Activated CD8-positive, alpha-beta T cell treated with anti-CD3 and anti-CD28 coated beads for 36 hours (primary cell): Measurements from ENCODE around the gene MEOX2. TPM values are rescaled to one million over a fixed set of nuclear protein-coding genes. Genes with fewer than 3 reads are reported as not detected.

Source experiments
- ATAC-seq: fragments of 200-7000 bp; cut with Tn5 transposase; one replicate; pipeline ENCODE4 v1.10.0; 2021; ENCODE audit warnings: mild to moderate bottlenecking, moderate library complexity
- CTCF ChIA-PET: fragments of 350-600 bp; sonication (Branson Sonifier 250); formaldehyde crosslinking; loops from one replicate; lab custom pipeline; 2021; ENCODE audit warnings: antibody characterized with exemption; lab: Charles Lee
- POLR2A ChIA-PET: fragments of 350-600 bp; sonication (Branson Sonifier 250); formaldehyde crosslinking; loops from one replicate; lab custom pipeline; 2021; ENCODE audit warnings: antibody characterized with exemption; lab: Charles Lee
- DNase-seq: peaks from one replicate; pipeline ENCODE4 v3.0.0-alpha.2; 2020
- H3K27ac Mint-ChIP-seq: one replicate; pipeline ENCODE4 v1.8.0; 2021; ENCODE audit warnings: mild to moderate bottlenecking, mixed read lengths
- H3K27me3 Mint-ChIP-seq: one replicate; pipeline ENCODE4 v1.8.0; 2021; ENCODE audit warnings: mixed read lengths
- H3K36me3 Mint-ChIP-seq: one replicate; pipeline ENCODE4 v1.8.0; 2021; ENCODE audit warnings: low read depth, mixed read lengths
- H3K4me1 Mint-ChIP-seq: one replicate; pipeline ENCODE4 v1.8.0; 2021; ENCODE audit warnings: low read depth, mixed read lengths
- H3K4me3 Mint-ChIP-seq: one replicate; pipeline ENCODE4 v1.8.0; 2021; ENCODE audit warnings: mild to moderate bottlenecking, moderate library complexity, mixed read lengths
- H3K9me3 Mint-ChIP-seq: one replicate; pipeline ENCODE4 v1.8.0; 2021; ENCODE audit warnings: mixed read lengths
- CTCF ChIP-seq: fragments of 200-600 bp; IDR thresholded peaks from one replicate; pipeline ENCODE4 v1.8.0; 2022; ENCODE audit warnings: antibody characterized with exemption, mild to moderate bottlenecking
- intact Hi-C: fragments of 100-400 bp; cut with micrococcal nuclease; formaldehyde crosslinking; loops from one replicate; pipeline ENCODE4 v1.10.0; 2022
- total RNA-seq, 2 experiments: library from RNA; stranded (reverse); gene quantifications; one replicate each; pipeline ENCODE4 v1.2.3, GENCODE V29; 2021

MEOX2 gene
- total RNA-seq, 2 experiments from 2014 or later = not detected

DNA sequence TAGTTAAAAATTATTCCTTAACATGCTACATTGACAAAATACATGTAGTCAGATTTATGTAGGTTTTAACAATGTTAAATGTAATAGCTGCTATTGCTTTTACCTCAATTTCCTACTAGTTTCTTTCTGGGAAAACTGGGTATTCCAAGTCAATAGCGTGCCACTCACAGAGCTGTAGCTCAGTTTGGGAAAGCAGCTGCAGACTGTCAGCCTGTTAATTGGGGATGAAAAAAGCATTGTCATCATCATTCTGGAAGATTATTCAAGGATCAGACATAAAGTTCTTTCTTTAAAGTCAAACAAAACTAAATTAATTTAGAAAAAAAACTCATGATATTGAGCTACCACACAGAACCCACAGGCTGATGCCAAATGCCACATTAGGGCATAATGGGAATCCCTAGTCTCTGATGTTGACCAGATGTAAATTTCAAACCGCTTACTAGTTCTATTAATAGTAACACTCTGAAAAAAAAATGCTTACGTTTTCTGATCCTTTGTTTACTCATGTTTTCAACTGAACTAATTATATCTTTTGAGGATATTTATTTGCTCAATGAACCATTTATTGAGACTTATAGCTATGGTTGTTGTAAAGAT is 105.0 kb downstream of the MEOX2 start:
- Mint-ChIP-seq H3K27me3 (no peaks in the 10 kb centered on the region), H3K9me3 (peaks cover 5% of the 10 kb centered on the region), H3K4me1 (no peaks in the 10 kb centered on the region), H3K4me3 (no peak overlapping the region), H3K36me3 (no peaks in the 10 kb centered on the region), H3K27ac (no peak overlapping the region)
- ATAC-seq (no peak), DNase-seq (no peak)
- ChIA-PET CTCF (no interaction called here), POLR2A (no interaction called here)
- intact Hi-C loops = no loop called here
- TF ChIP-seq CTCF = no peak

DNA sequence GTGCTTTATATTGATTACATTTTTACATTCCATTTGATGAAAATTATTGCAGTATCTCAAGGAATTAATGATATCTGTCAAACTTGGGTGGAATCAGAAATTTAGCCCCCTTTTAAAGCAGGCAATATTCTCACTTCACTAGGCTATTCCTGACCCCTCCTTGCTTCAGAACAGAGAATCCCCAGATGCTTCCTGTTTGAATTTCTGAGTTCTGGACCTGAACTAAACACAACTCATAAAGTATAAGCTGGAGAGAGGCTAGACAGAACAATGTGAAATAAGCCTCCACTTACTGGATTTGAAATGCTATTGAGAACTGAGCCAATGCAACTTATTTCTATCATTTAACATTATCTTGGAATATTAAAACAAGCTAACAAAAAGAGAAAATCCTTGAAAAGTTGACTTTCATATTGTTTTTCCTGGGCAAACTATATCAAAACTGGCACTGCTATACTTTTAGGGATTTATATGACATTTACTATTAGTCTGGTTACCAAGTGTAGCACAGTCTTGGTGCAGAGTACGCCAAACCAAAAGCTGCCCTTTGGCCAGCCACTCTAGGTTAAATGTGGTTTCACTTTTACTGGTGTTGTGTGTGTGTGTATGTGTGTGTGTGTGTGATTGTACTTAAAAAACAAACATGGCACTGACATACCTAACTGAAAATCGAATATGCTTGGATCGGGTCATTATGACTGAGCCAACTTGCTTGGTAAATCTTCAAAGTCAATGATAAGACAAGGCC is 105.7 kb downstream of the MEOX2 start:
- POLR2A ChIA-PET = no interaction called here
- TF ChIP-seq CTCF = no peak
- H3K4me1 Mint-ChIP-seq = no peaks in the 10 kb centered on the region
- no peak overlapping the region for H3K4me3 Mint-ChIP-seq
- no peaks in the 10 kb centered on the region for H3K27me3 Mint-ChIP-seq
- H3K9me3 Mint-ChIP-seq = peaks cover 5% of the 10 kb centered on the region
- no peak overlapping the region for H3K27ac Mint-ChIP-seq
- intact Hi-C loops = no loop called here
- ATAC-seq (no peak), DNase-seq (no peak)
- CTCF ChIA-PET = no interaction called here
- H3K36me3 Mint-ChIP-seq = no peaks in the 10 kb centered on the region

- Mint-ChIP-seq H3K36me3 (no peaks in the 10 kb centered on the region), H3K27me3 (no peaks in the 10 kb centered on the region), H3K9me3 (peaks cover 8% of the 10 kb centered on the region), H3K4me3 (no peak overlapping the region), H3K27ac (no peak overlapping the region), H3K4me1 (no peaks in the 10 kb centered on the region)
- DNase-seq (no peak), ATAC-seq (no peak)
- no peak for TF ChIP-seq CTCF
- ChIA-PET CTCF (interaction anchor here (0.6 kb wide), 1 partner anchor 21 kb away, joined by 3 read pairs; no protein-coding TSS in a partner anchor), POLR2A (no interaction called here)
- intact Hi-C loops = no loop called here
These were observed 108.9 kb downstream of the MEOX2 start for GRCh38 chr7:15577600-15577999.

DNA sequence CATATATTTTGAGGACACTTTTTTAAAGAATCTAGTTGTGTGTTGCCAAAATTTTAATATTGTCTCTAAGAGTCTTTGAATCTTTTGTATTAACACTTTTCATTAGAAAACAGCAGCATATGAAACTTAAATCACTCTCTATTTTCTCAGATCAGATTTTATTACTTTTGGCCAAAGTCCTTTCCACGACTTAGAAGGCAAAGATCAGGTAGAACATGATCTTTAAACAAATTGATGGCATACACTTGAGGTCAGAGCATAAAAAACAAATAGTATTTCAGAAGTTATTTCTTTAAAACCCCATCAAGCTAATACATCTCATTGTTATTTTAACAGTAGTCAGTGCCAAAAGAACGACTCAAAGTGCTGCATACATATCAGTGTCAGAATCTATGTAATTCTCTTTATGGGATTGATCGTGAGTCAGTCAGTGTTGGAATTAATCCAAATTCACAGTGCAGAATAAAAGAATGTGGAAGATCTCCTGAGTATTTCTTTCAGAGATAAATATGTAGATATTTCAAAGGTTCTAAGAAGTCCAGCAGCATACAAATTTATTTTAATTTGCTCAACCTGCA is 115.1 kb downstream of the MEOX2 start:
- DNase-seq (no peak), ATAC-seq (no peak)
- Mint-ChIP-seq H3K27me3 (no peaks in the 10 kb centered on the region), H3K36me3 (no peaks in the 10 kb centered on the region), H3K4me3 (no peak overlapping the region), H3K27ac (no peak overlapping the region), H3K9me3 (peaks cover 10% of the 10 kb centered on the region), H3K4me1 (no peaks in the 10 kb centered on the region)
- intact Hi-C loops = no loop called here
- ChIA-PET CTCF (no interaction called here), POLR2A (no interaction called here)
- TF ChIP-seq CTCF = no peak

DNA sequence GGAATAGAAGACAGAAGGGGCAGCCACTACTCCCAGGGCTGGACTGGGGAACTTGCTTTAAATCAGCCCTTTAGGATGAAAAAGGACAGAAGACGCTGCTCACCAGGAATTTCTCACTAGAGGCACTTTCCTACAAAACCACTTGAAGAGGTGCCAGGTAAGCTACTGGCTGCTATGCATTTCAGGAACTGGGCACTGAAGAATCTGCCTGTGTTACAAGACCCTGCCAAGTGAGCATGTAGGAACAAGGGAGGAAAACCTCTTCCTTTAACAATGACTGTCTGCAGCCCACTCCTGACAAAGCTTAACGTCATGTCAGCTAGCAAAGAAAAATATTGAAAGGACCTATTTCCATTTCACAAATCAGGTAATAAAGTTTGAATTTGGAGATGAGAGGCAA is 118.8 kb downstream of the MEOX2 start:
- no peaks in the 10 kb centered on the region for H3K36me3 Mint-ChIP-seq
- CTCF ChIA-PET = no interaction called here
- H3K4me3 Mint-ChIP-seq = no peak overlapping the region
- H3K27ac Mint-ChIP-seq = no peak overlapping the region
- DNase-seq (no peak), ATAC-seq (no peak)
- peaks cover 3% of the 10 kb centered on the region for H3K9me3 Mint-ChIP-seq
- H3K27me3 Mint-ChIP-seq = no peaks in the 10 kb centered on the region
- intact Hi-C loops = no loop called here
- POLR2A ChIA-PET = no interaction called here
- no peaks in the 10 kb centered on the region for H3K4me1 Mint-ChIP-seq
- TF ChIP-seq CTCF = no peak
